Measurements from ENCODE around the gene SYT14. TPM values are rescaled to one million over a fixed set of nuclear protein-coding genes. Genes with fewer than 3 reads are reported as not detected.

Gene SYT14
- total RNA-seq, 1 experiment from 2014 or later = 10.3 TPM

DNA sequence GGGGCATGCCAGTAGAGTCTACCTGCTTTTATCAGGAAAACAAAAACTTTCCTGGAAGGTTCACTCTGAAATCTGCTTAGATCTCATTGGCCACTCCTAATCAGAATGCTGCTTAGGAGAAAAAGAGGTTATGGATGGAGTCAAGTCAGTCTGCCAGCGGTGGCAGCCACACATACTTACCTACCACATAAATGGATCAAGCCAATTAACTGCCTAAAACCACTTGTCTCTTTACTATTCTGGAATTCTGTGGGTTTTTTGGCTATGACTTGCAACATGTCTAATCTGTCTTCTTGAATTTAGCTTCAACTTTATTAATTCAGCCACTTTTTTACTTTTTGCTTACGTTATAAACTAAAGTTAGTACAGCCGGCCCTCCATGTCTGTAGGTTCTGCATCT is 154.3 kb downstream of the SYT14 start:
- WGBS (ENCODE audit: extremely low coverage, insufficient read length, low lambda C conversion rate) = no CpG with 5 or more reads among the region's 3 CpGs
- H2BK12ac ChIP-seq (ENCODE audit: insufficient read length, low read depth, low read length) = no peak overlapping the region
- H3K4ac ChIP-seq (ENCODE audit: low read depth, low read length) = no peak overlapping the region
- H3K23me2 ChIP-seq (ENCODE audit: insufficient read length, low read depth, low read length, poor library complexity, severe bottlenecking) = no peaks in the 10 kb centered on the region
- no peaks in the 10 kb centered on the region for H3K79me1 ChIP-seq (ENCODE audit: insufficient read depth, low read depth, low read length, poor library complexity, severe bottlenecking)
- H3K4me2 ChIP-seq (ENCODE audit: insufficient read depth, insufficient read length, low read length) = no peak overlapping the region
- Mint-ChIP-seq H3K36me3 (ENCODE audit: insufficient read depth in 1 of 3, low read depth in 3 of 3) (peaks cover 4 to 16% (median 12%) of the 10 kb centered on the region in 3 experiments), H3K4me3 (no peak overlapping the region), H3K4me1 (no peaks in the 10 kb centered on the region), H3K27ac (no peak overlapping the region), H3K27me3 (ENCODE audit: low read depth) (no peaks in the 10 kb centered on the region), H3K9me3 (peaks cover 0 to 3% of the 10 kb centered on the region in 2 experiments; a peak in 2 of 5 replicates)
- no peak overlapping the region for H3K9ac ChIP-seq (ENCODE audit: extremely low read depth, insufficient read length, low read length)
- no peak overlapping the region for H4K5ac ChIP-seq (ENCODE audit: insufficient read length, low read depth, low read length)
- no peak overlapping the region for H2AFZ ChIP-seq (ENCODE audit: low read length)
- no peaks in the 10 kb centered on the region for H3K9me3 ChIP-seq (ENCODE audit: control insufficient read depth, low read depth, low read length)
- H3T11ph ChIP-seq (ENCODE audit: low read length) = no peak overlapping the region
- H2BK5ac ChIP-seq (ENCODE audit: insufficient read length, low read length) = no peak overlapping the region
- H4K8ac ChIP-seq (replicated peaks; ENCODE audit: insufficient read length, low read depth, low read length) = no peak overlapping the region
- no peak overlapping the region for H2BK15ac ChIP-seq (ENCODE audit: low read depth, low read length)
- H3K27me3 ChIP-seq (ENCODE audit: insufficient read depth, low read length) = no peaks in the 10 kb centered on the region
- no peak overlapping the region for H2AK5ac ChIP-seq (ENCODE audit: insufficient read length, low read length)
- no peak overlapping the region for H3K18ac ChIP-seq (ENCODE audit: insufficient read length, low read depth, low read length)
- no peaks in the 10 kb centered on the region for H3K79me2 ChIP-seq (ENCODE audit: insufficient read depth, low read length)
- no peak for DNase-seq
- H3K27ac ChIP-seq (ENCODE audit: insufficient read length, low read depth, low read length) = no peak overlapping the region
- H4K91ac ChIP-seq (ENCODE audit: insufficient read length, low read depth, low read length) = no peak overlapping the region
- H3K56ac ChIP-seq (ENCODE audit: insufficient read length, low read depth, low read length) = no peak overlapping the region
- TF ChIP-seq CTCF (conservative IDR thresholded peaks at IDR 0.05) = no peak
- H3K14ac ChIP-seq (ENCODE audit: insufficient read depth, low read length) = no peak overlapping the region
- H3K4me1 ChIP-seq (ENCODE audit: insufficient read depth, low read length) = no peaks in the 10 kb centered on the region
- H2BK20ac ChIP-seq (ENCODE audit: low read depth, low read length, poor library complexity, severe bottlenecking) = no peak overlapping the region
- H2BK120ac ChIP-seq (ENCODE audit: low read depth, low read length, poor library complexity, severe bottlenecking) = no peak overlapping the region
- no peak overlapping the region for H3K23ac ChIP-seq (ENCODE audit: insufficient read length, low read depth, low read length)
- no peaks in the 10 kb centered on the region for H4K20me1 ChIP-seq (ENCODE audit: control insufficient read depth, insufficient read depth, insufficient read length)
